GM21786 (cell line): ENCODE measurements around the gene EFHD2.
A peak's percentile ranks its signal among the peaks of the same experiment; 100 is the strongest.
"Not testable (repeated sequence)": the region's sequence is repeated elsewhere in the genome, so short reads cannot be mapped to it uniquely, and the experiment has no call there.

ENCODE experiments used
- ATAC-seq: cut with Tn5 transposase; IDR thresholded peaks from one replicate; pipeline ENCODE4 v1.9.1; 2021; ENCODE audit not compliant: unreplicated experiment

Gene EFHD2, protein sequence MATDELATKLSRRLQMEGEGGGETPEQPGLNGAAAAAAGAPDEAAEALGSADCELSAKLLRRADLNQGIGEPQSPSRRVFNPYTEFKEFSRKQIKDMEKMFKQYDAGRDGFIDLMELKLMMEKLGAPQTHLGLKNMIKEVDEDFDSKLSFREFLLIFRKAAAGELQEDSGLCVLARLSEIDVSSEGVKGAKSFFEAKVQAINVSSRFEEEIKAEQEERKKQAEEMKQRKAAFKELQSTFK

DNA sequence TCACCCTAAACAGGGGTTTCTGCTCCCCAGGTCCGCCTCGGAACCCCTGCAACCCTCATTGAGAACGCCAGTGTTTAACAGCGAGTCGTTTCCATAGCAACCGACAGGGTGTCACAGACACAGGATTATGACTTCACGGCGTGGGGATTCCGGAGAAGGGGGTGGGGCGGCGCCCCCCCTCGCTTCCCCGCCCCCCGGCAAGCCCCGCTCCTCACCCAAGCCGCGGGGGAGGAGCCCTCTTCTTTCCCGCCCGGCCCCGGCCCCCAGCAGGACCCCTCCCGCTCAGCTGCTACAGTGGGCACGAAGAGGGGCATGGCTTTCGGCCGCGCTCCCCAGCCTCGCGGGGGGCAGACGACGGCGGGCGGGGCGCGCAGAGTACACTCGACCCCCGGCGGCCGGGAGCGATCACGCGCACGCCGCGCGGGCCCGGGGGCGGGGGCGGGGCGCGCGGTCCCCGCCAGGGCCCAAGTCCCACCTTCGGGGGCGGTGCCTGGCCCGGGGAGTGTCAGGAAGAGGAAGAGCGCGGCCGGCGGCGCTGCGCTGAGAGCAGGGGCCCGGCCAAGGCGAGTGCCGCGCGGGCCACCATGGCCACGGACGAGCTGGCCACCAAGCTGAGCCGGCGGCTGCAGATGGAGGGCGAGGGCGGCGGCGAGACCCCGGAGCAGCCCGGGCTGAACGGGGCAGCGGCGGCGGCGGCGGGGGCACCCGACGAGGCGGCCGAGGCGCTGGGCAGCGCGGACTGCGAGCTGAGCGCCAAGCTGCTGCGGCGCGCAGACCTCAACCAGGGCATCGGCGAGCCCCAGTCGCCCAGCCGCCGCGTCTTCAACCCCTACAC, at the start of gene EFHD2:
EFHD2 (plus strand) TSS at position 501 of the 835 bp plus-strand sequence; CDS start at position 585, 84 bp downstream.
- ATAC-seq, result peak; percentile 71

DNA sequence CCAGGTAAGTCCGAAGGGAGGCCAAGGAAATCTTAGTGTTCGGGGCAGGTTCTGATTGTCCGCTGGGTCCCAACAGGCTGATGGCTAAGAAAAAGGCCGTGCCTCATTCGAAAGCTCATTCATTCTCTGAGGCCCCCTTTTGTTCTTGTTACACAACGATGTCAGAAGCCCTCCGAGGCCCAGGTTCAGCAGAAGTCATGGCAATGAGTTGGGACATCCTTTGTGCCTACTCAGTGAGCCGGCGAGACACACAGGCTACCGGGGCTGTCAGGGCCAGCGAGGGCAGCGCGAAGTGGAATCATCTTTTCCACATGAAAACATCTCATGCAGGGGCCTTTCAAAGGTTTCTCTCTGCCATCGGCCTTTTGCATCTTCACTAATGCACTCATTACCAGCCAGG, 49.0 kb upstream of the EFHD2 start:
- ATAC-seq, result no peak

DNA sequence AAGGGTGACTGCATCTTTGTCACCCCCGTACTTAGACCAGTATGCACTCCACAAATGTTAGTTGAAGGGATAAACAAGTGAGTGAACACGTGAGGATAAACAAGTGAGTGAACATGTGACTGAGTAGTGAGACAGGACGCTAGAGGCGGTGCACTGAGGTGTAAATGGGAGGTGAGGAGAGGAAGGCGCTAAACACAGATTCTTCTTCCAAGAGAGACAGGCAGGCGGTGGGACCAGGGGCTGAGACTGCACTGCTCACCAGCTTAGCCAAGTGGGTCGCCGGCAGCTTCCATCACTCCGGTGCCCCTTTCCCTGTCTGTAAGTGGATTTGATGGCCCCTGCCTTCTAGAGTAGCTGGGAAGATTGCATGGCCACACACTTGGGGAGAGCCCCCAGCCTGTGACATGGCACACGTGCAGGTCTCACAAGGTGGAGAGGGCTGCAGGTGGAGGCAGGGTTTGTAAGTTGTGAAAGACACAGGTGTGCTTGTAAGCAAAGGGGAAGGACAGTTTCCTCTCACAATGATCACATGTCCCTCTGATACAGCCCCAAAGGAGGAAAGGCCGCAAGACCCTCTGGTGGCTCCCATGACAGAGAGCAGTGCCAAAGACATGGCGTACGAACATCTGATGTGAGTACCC, 47.5 kb upstream of the EFHD2 start:
- ATAC-seq, result no peak

DNA sequence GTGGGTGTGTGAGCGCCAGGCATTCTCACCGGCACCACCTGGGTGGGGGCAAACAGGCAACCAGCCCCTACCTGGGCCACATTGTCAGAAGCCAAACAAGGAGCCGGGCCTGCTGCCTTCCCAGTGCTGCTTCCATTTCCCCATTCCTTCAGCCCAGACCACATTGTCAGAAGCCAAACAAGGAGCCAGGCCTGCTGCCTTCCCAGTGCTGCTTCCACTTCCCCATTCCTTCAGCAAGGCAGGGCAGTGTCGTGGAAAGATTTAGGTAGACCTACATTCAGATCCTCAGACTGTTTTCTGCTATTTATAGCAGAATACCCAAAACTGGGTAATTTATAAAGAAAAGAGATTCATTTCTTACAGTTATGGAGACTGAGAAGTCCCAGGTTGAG, 47.0 kb upstream of the EFHD2 start:
- no peak for ATAC-seq

DNA sequence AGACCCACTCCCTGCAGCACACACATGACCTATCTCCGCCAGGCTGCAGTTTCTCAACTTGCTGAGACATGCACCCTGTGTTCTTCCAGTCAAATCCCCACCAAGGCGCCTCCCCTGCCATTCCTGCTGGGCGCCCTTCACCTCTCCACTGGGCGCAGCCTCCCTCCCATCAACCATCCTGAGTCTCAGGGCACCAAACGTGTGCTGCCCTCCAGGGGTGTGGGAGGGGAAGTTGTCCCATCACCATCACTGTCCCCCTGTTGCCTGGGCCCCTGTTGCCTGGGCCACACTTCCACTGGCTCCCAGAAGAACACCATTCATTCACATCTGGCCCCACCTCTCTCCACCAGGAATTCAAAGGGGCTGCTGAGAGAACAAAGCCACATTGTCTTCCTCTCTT, 44.9 kb upstream of the EFHD2 start:
- no peak for ATAC-seq

DNA sequence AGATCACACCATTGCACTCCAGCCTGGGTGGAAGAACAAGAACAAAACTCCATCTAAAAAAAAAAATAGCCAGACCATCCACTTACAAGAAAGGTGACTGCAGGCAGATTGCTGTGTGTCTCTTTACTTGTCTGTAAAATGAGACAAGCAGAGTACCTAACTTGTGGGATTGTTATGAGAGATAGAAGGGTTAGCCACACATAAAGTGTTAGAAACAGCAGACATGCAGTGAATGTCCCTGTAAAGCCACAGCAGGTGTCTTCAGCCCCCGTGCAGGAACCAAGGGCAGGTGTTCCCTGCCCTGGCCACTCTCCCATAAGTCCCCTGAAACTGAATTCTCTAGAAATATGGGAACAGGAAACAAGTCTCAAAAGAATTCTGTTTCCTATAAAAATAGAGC, 40.8 kb upstream of the EFHD2 start:
- no peak for ATAC-seq

DNA sequence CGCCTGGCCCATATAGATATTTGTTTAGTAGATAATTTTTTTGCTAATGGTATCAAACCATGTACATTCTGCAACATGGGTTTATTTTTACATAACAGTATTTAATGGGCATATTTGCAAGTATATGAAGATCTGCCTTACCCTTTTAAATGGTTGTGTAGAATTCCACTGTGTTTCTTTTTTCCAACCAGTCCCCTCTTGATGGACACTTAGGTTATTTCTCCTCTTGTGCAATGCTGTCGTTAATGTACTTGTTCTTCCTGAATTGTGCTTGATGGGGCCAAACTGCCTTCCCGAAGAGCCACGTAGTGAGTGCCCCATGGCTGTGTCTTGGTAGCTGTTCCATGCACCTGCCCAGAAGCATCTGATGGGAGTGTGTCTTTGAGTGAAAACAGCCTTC, 39.4 kb upstream of the EFHD2 start:
- no peak for ATAC-seq

DNA sequence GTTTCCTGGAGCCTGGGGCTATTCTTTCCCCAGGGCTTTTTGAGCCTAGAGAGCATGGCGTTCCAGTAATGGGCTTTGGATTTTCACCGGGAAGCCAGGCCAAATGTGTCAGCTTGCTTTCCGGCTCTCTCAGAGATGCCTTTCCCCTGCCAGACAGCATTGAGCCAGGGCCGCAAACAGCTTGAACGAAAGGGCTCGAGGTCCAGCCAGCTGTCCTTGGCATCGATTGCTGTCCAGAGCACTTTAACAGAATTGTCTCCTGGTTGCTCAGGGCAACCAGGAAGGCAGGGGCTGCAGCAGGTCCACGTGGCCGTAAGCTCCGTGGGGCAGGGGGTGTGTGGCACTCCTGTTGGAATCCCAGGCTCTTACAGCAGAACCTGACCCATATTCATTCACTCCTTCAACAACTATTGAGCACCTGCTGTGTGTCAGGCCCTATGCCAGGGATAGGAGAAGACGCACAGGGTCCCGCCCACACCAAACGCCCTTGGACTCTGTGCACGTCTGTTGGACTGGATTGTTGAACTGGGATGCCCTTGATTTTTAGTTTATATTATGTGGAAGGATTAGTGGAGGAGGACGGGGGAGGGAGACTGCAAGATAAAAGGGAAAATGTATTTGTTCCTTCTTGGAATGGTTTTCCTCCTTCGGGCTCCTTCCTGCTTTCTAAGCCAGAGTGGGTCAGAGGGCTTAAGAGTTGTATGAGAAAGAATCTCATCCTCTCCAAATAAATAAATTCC, 38.7 kb upstream of the EFHD2 start:
- no peak for ATAC-seq

DNA sequence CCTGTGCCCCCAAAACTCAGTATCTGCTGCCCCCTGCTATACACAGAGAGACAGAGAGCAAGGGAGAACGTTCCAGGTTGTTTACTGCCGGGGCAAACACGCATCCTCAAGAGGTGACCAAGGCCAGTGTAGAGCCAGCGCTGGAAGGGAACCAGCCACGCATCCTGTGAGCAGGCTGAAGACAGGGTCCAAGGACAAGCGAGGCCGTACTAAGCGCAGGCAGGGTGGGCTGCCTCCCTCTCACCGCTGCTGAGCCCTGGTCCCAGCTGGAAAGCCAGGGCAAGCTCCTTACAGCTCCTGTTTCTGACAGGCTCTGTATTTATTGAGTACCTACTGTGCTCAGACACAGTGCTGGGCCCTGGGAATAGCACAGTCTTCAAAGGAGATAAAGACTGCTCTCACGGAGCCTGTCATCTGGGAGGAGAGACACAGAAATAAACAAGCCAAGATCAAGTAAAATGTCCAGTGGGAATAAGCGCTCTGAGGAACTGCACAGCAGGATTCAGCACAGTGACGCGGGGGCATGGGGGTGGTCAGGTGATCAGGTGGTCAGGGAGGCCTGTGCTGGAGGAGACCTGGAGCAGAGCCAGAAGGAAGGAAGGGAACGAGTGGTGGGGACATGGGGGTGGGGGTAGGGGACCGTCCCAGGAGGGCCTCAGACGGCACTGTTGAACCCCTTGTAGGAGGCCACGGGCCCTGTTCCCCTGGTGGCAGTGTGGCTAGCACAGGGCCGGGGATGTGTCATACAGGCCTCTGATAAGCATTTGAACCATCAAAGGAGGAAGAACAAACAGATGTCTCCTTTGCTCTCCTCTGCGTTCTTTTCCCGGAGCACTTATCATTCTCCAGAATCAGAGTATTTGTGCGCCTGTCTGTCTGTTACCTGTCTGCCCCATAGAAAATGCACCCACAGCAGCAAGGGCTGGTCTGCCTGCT, 37.8 kb upstream of the EFHD2 start:
- ATAC-seq, result no peak

DNA sequence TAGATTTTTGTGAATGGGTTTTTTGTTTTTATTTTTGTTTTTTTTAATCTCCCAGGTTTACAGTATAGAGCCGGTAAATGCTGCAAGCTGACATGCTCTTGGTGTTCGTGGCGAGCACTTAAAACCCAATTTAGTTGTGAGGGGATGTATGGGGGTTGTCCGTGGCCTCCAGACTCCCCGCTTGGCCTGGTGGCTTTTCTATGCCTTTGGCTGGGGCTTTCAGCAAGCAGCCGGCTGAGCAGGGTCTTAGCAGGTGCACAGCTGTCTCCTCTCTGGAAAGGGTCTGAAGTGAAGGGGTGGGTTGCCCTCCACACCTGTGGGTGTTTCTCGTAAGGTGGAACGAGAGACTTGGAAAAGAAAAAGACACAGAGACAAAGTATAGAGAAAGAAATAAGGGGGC, 31.0 kb upstream of the EFHD2 start:
- no peak for ATAC-seq

DNA sequence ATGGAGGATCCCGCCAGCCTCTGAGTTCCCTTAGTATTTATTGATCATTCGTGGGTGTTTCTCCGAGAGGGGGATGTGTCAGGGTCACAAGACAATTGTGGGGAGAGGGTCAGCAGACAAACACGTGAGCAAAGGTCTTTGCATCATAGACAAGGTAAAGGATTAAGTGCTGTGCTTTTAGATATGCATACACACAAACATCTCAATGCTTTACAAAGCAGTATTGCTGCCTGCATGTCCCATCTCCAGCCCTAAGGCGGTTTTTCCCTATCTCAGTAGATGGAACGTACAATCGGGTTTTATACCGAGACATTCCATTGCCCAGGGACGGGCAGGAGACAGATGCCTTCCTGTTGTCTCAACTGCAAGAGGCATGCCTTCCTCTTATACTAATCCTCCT, 30.5 kb upstream of the EFHD2 start:
- not testable (repeated sequence) for ATAC-seq

DNA sequence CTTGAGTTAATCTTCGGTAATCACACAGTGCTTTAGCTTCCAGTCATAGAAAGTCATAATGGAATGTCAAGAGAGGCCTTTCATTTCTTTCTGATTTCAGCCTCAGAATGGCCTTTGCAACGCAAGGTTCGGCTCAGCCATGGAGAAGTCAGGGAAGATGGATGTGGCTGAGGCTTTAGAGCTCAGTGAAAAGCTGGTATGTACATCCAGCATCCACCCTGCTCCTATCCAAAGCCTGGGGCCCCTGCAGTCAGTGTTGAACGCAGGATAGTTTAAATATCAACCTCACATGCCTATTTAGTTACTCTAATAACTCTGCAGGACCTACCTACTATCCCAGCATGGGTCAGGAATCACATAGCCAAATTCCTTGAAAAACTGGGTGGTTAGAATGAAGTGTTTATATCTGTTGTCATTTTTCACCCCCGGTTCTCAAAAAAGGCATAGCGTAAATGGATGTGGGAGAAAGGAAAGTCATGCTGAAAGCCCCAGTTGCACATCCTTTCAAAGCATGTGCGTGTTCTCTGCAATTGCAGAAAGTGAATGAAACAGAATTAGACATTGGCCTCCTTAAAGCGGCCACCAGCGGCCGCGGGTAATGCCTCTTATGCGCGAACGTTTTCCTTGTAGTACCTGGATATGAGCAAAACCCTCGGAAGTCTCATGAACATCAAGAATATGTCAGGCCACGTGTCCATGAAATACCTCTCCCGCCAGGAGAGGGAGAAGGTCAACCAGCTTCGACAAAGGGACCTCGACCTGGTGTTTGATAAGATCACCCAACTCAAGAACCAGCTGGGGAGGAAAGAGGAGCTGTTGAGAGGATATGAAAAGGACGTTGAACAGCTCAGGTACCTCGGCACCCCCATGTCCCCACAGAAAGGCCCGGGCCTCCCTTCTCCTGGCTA, 28.8 kb upstream of the EFHD2 start:
- no peak for ATAC-seq

DNA sequence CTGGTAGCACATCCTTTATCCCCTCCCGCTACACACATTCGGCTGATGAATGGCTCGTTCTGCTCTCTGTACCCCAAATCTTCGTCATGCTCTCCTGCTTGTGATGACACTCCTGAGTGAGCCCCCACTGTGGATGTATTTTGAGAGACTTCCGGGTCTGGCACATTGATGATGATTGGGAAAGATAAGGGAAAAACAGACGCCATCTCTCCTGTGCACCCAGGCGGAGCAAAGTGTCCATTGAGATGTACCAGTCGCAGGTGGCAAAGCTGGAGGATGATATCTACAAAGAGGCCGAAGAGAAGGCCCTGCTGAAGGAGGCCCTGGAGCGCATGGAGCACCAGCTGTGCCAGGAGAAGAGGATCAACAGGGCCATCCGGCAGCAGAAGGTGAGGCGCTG, 27.9 kb upstream of the EFHD2 start:
- no peak for ATAC-seq

DNA sequence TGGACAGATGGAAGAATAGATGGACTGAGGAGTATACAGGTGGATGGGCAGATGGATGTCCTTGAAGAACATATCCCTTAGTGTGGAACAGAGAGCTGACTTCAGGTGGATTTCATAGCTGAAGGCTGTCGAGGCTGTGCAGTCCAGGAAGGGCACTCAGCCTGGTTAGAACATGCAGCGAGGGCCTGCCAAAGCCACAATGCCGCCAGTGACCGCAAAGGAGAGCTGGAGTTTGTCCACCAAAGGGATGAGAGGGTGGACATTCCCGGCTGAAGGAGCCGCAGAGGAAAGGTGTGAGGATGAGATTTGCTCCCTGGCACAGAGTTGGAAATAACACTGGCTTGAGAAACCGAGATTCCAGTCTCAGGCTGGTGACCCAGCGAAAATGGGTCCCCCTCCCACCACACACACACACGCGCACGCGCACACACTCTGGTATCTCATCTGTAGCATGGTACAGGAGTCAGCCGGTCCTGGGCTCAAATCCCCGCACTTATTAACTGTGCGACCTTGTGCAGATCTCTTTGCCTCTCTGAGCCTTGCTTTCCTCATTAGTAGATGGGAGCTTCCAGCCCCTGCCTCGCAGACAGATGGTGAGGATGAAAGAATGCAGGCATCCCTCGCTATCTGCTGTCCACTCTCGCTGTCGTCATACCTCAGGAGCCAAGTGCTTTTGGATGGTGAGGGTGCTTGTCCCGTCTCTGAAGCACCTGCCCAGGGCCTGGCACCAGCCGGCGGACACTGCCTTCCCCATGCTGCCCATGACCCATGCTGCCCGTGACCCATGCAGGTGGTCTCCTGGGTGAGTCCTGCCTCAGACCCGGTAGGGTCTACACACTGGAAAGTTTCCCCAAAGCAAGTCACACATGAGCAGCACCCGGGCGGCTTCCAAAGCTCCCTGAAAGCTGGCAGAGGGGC, 26.8 kb upstream of the EFHD2 start:
- ATAC-seq, result no peak

DNA sequence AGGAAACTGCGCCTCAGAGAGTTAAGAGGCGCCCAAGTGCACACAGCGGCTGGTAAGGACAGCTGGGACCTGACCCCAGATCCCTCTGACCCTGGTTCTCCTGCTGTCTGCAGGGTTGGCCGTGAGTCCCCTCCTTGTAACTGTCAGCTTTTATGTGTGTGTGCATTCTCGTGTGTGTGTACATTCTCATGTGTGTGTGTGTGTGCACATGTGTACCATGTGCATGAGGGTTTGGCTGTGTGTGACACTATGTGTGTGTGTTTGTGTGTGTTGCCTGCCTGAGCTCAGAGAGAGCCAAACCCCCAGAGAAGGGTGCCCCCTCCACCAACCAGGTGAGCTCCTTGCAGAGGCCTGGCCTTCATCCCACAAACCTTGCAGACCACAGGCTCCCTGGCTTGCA, 25.9 kb upstream of the EFHD2 start:
- no peak for ATAC-seq

DNA sequence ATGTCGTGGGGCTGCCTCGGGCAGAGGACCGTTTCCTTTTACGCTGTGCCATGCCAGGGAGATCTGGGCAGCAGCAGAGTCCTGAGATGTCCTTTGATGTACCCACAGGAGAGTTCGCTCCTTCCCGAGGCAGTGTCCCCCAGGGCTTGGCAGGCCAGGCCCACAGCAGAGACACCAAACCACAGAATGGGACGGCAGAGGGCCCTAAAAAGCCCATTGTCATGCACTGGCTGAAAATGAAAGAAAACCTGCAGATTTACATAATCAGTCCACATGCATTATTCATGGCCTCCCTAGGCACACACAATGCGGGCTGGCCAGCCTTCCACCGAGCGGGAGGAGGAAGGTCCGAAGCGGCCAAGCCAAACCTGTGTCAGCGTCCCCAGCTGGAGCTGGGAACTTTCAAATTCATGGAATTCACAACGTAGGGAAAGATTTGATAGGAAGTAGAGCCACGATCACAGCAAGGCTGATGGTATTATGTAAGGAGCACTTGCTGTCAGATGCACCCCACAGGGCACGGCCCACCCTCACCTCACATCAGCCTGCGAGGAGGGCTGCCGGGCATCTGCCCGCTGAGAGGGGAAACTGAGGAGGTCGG, 25.3 kb upstream of the EFHD2 start:
- peak; percentile 69 for ATAC-seq

DNA sequence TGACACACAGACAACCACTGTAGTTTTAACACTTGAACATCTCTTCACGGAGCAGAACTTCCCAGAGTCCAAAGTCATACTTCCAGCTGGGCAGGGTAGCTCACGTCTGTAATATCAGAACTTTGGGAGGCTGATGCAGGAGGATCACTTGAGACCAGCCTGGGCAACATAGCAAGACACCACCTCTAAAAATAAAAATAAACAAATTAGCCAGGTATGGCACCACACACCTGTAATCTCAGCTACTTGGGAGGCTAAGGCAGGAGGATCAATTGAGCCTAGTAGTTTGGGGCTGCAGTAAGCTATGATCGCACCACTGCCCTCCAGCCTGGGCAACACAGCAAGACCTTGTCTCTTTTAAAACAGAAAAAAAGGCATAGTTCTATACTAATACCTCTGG, 24.3 kb upstream of the EFHD2 start:
- no peak for ATAC-seq
